HepG2 (cell line): Measurements from ENCODE around the gene AKR1C3.

ENCODE experiments used
- CTCF ChIP-seq: sonication (generic); formaldehyde crosslinking; IDR thresholded peaks from 2 replicates; pipeline ENCODE4 v1.5.0; 2020; ENCODE audit warnings: mild to moderate bottlenecking, missing genetic modification reagents, moderate library complexity
- FOSL1 ChIP-seq: sonication (generic); formaldehyde crosslinking; IDR thresholded peaks from 2 replicates; pipeline ENCODE4 v1.9.0; 2021; ENCODE audit warnings: missing genetic modification reagents, borderline replicate concordance
- FOXM1 ChIP-seq: sonication (generic); formaldehyde crosslinking; IDR thresholded peaks from 2 replicates; pipeline ENCODE4 v1.5.0; 2020; ENCODE audit warnings: missing genetic modification reagents
- GLI4 ChIP-seq: sonication (generic); formaldehyde crosslinking; IDR thresholded peaks from 2 replicates; pipeline ENCODE4 v1.5.1; 2020; ENCODE audit warnings: missing genetic modification reagents, mild to moderate bottlenecking, moderate library complexity, borderline replicate concordance
- HCFC1 ChIP-seq: fragments of 150-350 bp; IDR thresholded peaks from 2 replicates; pipeline ENCODE4 v1.6.1; 2014; ENCODE audit warnings: low read depth, low read length
- NPAS2 ChIP-seq: sonication (generic); formaldehyde crosslinking; IDR thresholded peaks from 2 replicates; pipeline ENCODE4 v1.8.0; 2022; ENCODE audit warnings: mild to moderate bottlenecking, missing genetic modification reagents, borderline replicate concordance
- RAD51 ChIP-seq: fragments of 450-650 bp; IDR thresholded peaks from 2 replicates; pipeline ENCODE4 v1.6.1; 2016; ENCODE audit warnings: borderline replicate concordance
- ZFP37 ChIP-seq: sonication (generic); formaldehyde crosslinking; IDR thresholded peaks from 2 replicates; pipeline ENCODE4 v1.4.0; 2020; ENCODE audit warnings: missing genetic modification reagents, borderline replicate concordance
- ZNF121 ChIP-seq: sonication (generic); formaldehyde crosslinking; IDR thresholded peaks from 2 replicates; pipeline ENCODE4 v1.5.0; 2020; ENCODE audit warnings: mild to moderate bottlenecking, missing genetic modification reagents
- ZNF569 ChIP-seq: sonication (generic); formaldehyde crosslinking; IDR thresholded peaks from 2 replicates; pipeline ENCODE4 v1.5.0; 2020; ENCODE audit warnings: mild to moderate bottlenecking, missing genetic modification reagents, moderate library complexity, borderline replicate concordance
- TF ChIP-seq, protein P1 (sequence below): sonication (generic); formaldehyde crosslinking; IDR thresholded peaks from 2 replicates; pipeline ENCODE4 v1.8.0; 2022; ENCODE audit warnings: missing genetic modification reagents, mild to moderate bottlenecking, moderate library complexity, borderline replicate concordance

DNA sequence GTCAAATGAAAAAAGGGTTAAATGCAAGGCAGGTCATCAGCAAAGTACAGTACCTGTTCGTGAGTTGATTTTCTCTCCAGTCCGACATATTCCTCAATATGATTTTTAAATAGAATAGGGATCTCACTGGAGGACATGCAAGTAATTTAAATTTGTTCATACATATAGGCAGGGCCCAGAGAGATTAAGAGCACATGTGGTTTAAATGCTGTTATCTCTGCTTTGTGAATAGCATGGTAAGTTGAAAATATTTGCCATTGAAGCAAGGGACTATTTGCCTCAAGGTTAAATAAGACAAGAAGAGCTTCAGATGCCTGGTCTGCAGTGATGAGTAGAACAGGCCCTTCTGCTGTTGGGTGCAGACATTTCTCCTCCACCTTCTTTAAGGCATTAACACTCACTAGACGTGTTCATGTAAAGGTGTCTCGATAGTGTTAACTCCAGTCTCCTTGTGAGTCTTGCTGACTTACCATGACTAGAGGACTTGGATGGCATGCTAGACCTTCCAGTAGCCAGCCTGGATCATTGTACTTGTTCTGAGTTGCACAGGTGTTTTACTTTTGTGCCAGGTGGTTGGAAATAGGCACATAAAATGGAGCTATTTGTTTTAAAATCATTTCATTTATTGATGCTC is 15.6 kb upstream of the AKR1C3 start:
- no peak for TF ChIP-seq ZNF569 (CRISPR knock-in tag)
- TF ChIP-seq CTCF (CRISPR knock-in tag): no peak
- no peak for TF ChIP-seq FOSL1 (CRISPR knock-in tag)
- TF ChIP-seq, protein P1, sequence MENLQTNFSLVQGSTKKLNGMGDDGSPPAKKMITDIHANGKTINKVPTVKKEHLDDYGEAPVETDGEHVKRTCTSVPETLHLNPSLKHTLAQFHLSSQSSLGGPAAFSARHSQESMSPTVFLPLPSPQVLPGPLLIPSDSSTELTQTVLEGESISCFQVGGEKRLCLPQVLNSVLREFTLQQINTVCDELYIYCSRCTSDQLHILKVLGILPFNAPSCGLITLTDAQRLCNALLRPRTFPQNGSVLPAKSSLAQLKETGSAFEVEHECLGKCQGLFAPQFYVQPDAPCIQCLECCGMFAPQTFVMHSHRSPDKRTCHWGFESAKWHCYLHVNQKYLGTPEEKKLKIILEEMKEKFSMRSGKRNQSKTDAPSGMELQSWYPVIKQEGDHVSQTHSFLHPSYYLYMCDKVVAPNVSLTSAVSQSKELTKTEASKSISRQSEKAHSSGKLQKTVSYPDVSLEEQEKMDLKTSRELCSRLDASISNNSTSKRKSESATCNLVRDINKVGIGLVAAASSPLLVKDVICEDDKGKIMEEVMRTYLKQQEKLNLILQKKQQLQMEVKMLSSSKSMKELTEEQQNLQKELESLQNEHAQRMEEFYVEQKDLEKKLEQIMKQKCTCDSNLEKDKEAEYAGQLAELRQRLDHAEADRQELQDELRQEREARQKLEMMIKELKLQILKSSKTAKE (CRISPR knock-in tag): no peak
- no peak for TF ChIP-seq HCFC1
- TF ChIP-seq GLI4: no peak
- no peak for TF ChIP-seq RAD51
- no peak for TF ChIP-seq ZFP37
- no peak for TF ChIP-seq FOXM1 (CRISPR knock-in tag)
- TF ChIP-seq NPAS2 (CRISPR knock-in tag): no peak
- no peak for TF ChIP-seq ZNF121 (CRISPR knock-in tag)
